Endothelial cell of umbilical vein (primary cell): ENCODE measurements around the gene PLBD2. TPM values are rescaled to one million over a fixed set of nuclear protein-coding genes. Genes with fewer than 3 reads are reported as not detected.

ENCODE experiments used
- BruUV-seq: library from RNA; stranded (reverse); fragments of 400-500 nt; replicated peaks from 2 replicates; lab custom pipeline; 2021; lab: Mats Ljungman, UMichigan
- CTCF ChIA-PET: fragments of 300-600, 350-600 bp; sonication (Branson Sonifier 250); formaldehyde crosslinking; loops from one replicate; lab custom pipeline; 2021; ENCODE audit warnings: antibody characterized with exemption, inconsistent platforms; lab: Charles Lee
- POLR2A ChIA-PET: fragments of 300-600, 350-600 bp; sonication (Branson Sonifier 250); formaldehyde crosslinking; loops from one replicate; lab custom pipeline; 2021; ENCODE audit warnings: antibody characterized with exemption, inconsistent platforms; lab: Charles Lee
- DNase-seq: peaks from one replicate; pipeline ENCODE4 v3.0.0-alpha.2; 2011; ENCODE audit warnings: low read depth, low spot score
- FAIRE-seq: peaks from 2 replicates; lab custom pipeline; 2011; peaks lifted over from hg19 to GRCh38; lab: Jason Lieb, UNC
- H2AFZ ChIP-seq: 2 replicates; pipeline ENCODE4 v1.6.0; 2012; ENCODE audit warnings: low read depth, low read length, control low read depth, inconsistent platforms
- H3K27ac ChIP-seq: 2 replicates; pipeline ENCODE4 v1.5.1; 2011; ENCODE audit warnings: low read depth, mild to moderate bottlenecking, control low read depth, low read length, moderate library complexity; ENCODE audit not compliant: insufficient read depth
- H3K27me3 ChIP-seq, 2 experiments: 2 replicates each; pipeline versions ENCODE4 v1.6.0 to v1.6.1; 2011; ENCODE audit warnings: low read length in 2 of 2, mixed read lengths in 1 of 2; ENCODE audit not compliant: control insufficient read depth in 2 of 2, insufficient read depth in 2 of 2
- H3K36me3 ChIP-seq, 2 experiments: 2 replicates in 1 of 2; 3 replicates in 1 of 2; pipeline ENCODE4 v1.5.1; 2011; ENCODE audit warnings: low read length in 2 of 2, mild to moderate bottlenecking in 1 of 2, moderate library complexity in 1 of 2; ENCODE audit not compliant: control insufficient read depth in 2 of 2, insufficient read depth in 2 of 2; ENCODE audit errors: extremely low read depth in 1 of 2
- H3K4me1 ChIP-seq: 3 replicates; pipeline ENCODE4 v1.5.1; 2011; ENCODE audit warnings: mild to moderate bottlenecking, low read length; ENCODE audit not compliant: control insufficient read depth, insufficient read depth; ENCODE audit errors: extremely low read depth
- H3K4me2 ChIP-seq: 2 replicates; pipeline ENCODE4 v1.6.1; 2011; ENCODE audit warnings: low read length, control low read depth, mixed read lengths; ENCODE audit not compliant: insufficient read depth
- H3K4me3 ChIP-seq, 3 experiments: fragments of 200-600 bp in 1 of 3; sonication (generic), shearing (Covaris generic) in 1 of 3; replicated peaks in 1 of 3; 2 replicates each; pipeline ENCODE4 v1.5.1; 2011 to 2016; ENCODE audit warnings: control low read depth in 3 of 3, low read length in 3 of 3, mild to moderate bottlenecking in 2 of 3, inconsistent platforms in 1 of 3, low read depth in 1 of 3, moderate library complexity in 1 of 3; ENCODE audit not compliant: insufficient read depth in 1 of 3
- H3K79me2 ChIP-seq: 2 replicates; pipeline ENCODE4 v1.6.0; 2012; ENCODE audit warnings: low read length, inconsistent platforms; ENCODE audit not compliant: control insufficient read depth, insufficient read depth
- H3K9ac ChIP-seq: replicated peaks from 2 replicates; pipeline ENCODE3; 2011; ENCODE audit warnings: low read length, control low read depth; ENCODE audit not compliant: insufficient read depth; ENCODE audit errors: extremely low read depth
- H3K9me1 ChIP-seq: replicated peaks from 3 replicates; pipeline ENCODE4 v1.6.0; 2011; ENCODE audit warnings: mild to moderate bottlenecking, low read length; ENCODE audit not compliant: control insufficient read depth, insufficient read depth; ENCODE audit errors: extremely low read depth
- H3K9me3 ChIP-seq: replicated peaks from 2 replicates; pipeline ENCODE4 v1.5.1; 2012; ENCODE audit warnings: low read length, inconsistent platforms; ENCODE audit not compliant: control insufficient read depth, insufficient read depth
- H4K20me1 ChIP-seq: replicated peaks from 2 replicates; pipeline ENCODE3; 2011; ENCODE audit warnings: mild to moderate bottlenecking, low read length; ENCODE audit not compliant: control insufficient read depth, insufficient read depth; ENCODE audit errors: extremely low read depth
- EZH2 ChIP-seq: IDR thresholded peaks from 2 replicates; pipeline ENCODE4 v1.6.1; 2012; ENCODE audit warnings: borderline replicate concordance, low read depth, mild to moderate bottlenecking, moderate library complexity, low read length, inconsistent platforms; ENCODE audit not compliant: severe bottlenecking
- FOS ChIP-seq: IDR thresholded peaks from 2 replicates; pipeline ENCODE4 v1.6.1; 2011; ENCODE audit warnings: mild to moderate bottlenecking, low read length, moderate library complexity, borderline replicate concordance; ENCODE audit not compliant: insufficient read depth
- GATA2 ChIP-seq: IDR thresholded peaks from 2 replicates; pipeline ENCODE4 v1.7.0; 2011; ENCODE audit warnings: low read depth, mild to moderate bottlenecking, moderate library complexity, mixed read lengths, low read length; ENCODE audit not compliant: insufficient read length, insufficient read depth
- JUN ChIP-seq: IDR thresholded peaks from 2 replicates; pipeline ENCODE4 v1.6.1; 2011; ENCODE audit warnings: borderline replicate concordance, low read depth; ENCODE audit not compliant: insufficient read length, insufficient read depth
- MAX ChIP-seq: IDR thresholded peaks from 2 replicates; pipeline ENCODE4 v1.6.1; 2011; ENCODE audit not compliant: insufficient read depth, insufficient read length
- MYC ChIP-seq: IDR thresholded peaks from one replicate; pipeline ENCODE4 v1.6.1; 2011; ENCODE audit warnings: mild to moderate bottlenecking, low read depth, low read length
- POLR2A ChIP-seq: IDR thresholded peaks from 2 replicates; pipeline ENCODE4 v1.6.1; 2012; ENCODE audit warnings: low read depth, mild to moderate bottlenecking, control low read depth, low read length
- POLR2AphosphoS5 ChIP-seq: IDR thresholded peaks from 2 replicates; pipeline ENCODE4 v1.6.1; 2012; ENCODE audit warnings: low read depth, mild to moderate bottlenecking, control low read depth, low read length, moderate library complexity; ENCODE audit not compliant: insufficient read depth
- dilution Hi-C: fragments of 300-500 bp; cut with MboI; formaldehyde crosslinking; loops from one replicate; pipeline ENCODE4 v1.15.0; 2019; ENCODE audit warnings: low sequenced_read_pairs; ENCODE audit not compliant: extremely low pct_ligation_motif_present
- intact Hi-C: fragments of 100-400 bp; cut with micrococcal nuclease; formaldehyde crosslinking; loops from one replicate; pipeline ENCODE4 v1.10.0; 2022
- polyA plus RNA-seq, 4 experiments: library from polyadenylated mRNA; depleted of rRNA in 3 of 4; stranded (reverse) in 3 of 4; unstranded in 1 of 4; fragments of >200 nt; gene quantifications; 2 replicates each; pipeline versions ENCODE4 v1.2.1 to v1.2.3, GENCODE V29; 2011 to 2012; ENCODE audit warnings: missing spikeins in 1 of 4
- total RNA-seq: library from RNA; stranded (reverse); gene quantifications from 2 replicates; pipeline ENCODE4 v1.2.3, GENCODE V29; 2021
- TF ChIP-seq, protein P1 (sequence below), 2 donors: IDR thresholded peaks; 1 replicate in 1 of 2; 2 replicates in 1 of 2; pipeline ENCODE4 v1.5.1; 2011; ENCODE audit warnings: low read length in 2 of 2, mild to moderate bottlenecking in 2 of 2, moderate library complexity in 2 of 2, control low read depth in 1 of 2, inconsistent platforms in 1 of 2, low read depth in 1 of 2; ENCODE audit not compliant: insufficient read depth in 1 of 2; ENCODE audit errors: extremely low read depth in 1 of 2

PLBD2 gene
- total and polyA plus RNA-seq, 2 donors (not counting 3 experiments of a cell fraction or from before 2014, with no cell fraction given): 24.4 to 46.8 TPM

DNA sequence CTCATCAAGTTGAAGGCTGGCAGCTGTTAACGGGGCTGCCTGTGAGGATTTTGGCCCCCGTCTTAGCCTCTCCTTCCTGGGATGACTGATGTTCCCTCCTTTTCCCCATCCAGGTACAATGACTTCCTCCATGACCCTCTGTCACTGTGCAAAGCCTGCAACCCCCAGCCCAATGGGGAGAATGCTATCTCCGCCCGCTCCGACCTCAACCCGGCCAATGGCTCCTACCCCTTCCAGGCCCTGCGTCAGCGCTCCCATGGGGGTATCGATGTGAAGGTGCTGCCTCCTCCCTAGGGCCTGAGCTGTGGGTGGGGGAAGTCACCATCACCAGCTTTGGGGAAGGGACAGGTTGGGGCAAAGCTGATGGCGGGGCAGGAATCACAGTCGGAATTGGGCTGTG is 29.2 kb downstream of the PLBD2 start:
- CTCF ChIA-PET: interaction anchor here (1.0 to 1.1 kb wide), 2 partner anchors 11 to 38 kb away, joined by 3 read pairs; no protein-coding TSS in a partner anchor
- BruUV-seq: no TSS peak
- dilution Hi-C loops: no loop called here

GRCh38 chr12:113388351-113388750 is 30.0 kb downstream of the PLBD2 start:
- intact Hi-C loops: no loop called here
- no peak for DNase-seq
- no peaks in the 10 kb centered on the region for H3K4me1 ChIP-seq
- BruUV-seq: no TSS peak
- peaks cover 0 to 12% of the 10 kb centered on the region in 2 experiments for H3K36me3 ChIP-seq
- CTCF ChIA-PET: no interaction called here
- no peak overlapping the region for H2AFZ ChIP-seq
- H3K4me3 ChIP-seq: no peak overlapping the region
- no peak overlapping the region for H3K9ac ChIP-seq
- no peaks in the 10 kb centered on the region for H4K20me1 ChIP-seq
- H3K27ac ChIP-seq: no peak overlapping the region
- no peaks in the 10 kb centered on the region for H3K9me3 ChIP-seq
- FAIRE-seq: no peak
- POLR2A ChIA-PET: no interaction called here
- no peaks in the 10 kb centered on the region for H3K27me3 ChIP-seq
- H3K9me1 ChIP-seq: no peaks in the 10 kb centered on the region
- dilution Hi-C loops: no loop called here
- H3K4me2 ChIP-seq: no peak overlapping the region
- TF ChIP-seq FOS (no peak), MYC (no peak), JUN (no peak), MAX (no peak), EZH2 (no peak), POLR2A (no peak), POLR2AphosphoS5 (no peak), GATA2 (no peak)
- TF ChIP-seq, protein P1, sequence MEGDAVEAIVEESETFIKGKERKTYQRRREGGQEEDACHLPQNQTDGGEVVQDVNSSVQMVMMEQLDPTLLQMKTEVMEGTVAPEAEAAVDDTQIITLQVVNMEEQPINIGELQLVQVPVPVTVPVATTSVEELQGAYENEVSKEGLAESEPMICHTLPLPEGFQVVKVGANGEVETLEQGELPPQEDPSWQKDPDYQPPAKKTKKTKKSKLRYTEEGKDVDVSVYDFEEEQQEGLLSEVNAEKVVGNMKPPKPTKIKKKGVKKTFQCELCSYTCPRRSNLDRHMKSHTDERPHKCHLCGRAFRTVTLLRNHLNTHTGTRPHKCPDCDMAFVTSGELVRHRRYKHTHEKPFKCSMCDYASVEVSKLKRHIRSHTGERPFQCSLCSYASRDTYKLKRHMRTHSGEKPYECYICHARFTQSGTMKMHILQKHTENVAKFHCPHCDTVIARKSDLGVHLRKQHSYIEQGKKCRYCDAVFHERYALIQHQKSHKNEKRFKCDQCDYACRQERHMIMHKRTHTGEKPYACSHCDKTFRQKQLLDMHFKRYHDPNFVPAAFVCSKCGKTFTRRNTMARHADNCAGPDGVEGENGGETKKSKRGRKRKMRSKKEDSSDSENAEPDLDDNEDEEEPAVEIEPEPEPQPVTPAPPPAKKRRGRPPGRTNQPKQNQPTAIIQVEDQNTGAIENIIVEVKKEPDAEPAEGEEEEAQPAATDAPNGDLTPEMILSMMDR (IDR thresholded peaks at IDR 0.05; ENCODE audit: extremely low read depth in 1 of 2, insufficient read depth in 1 of 2, low read depth in 1 of 2, low read length in 2 of 2): no peak
- no peaks in the 10 kb centered on the region for H3K79me2 ChIP-seq

More for the DNA sequence above, 29.2 kb downstream of the PLBD2 start:
- no peak for TF ChIP-seq POLR2AphosphoS5
- TF ChIP-seq EZH2: no peak
- TF ChIP-seq JUN: no peak
- TF ChIP-seq GATA2: no peak
- no peak for TF ChIP-seq MYC
- TF ChIP-seq FOS: no peak
- TF ChIP-seq, protein P1 (IDR thresholded peaks at IDR 0.05; ENCODE audit: extremely low read depth in 1 of 2, insufficient read depth in 1 of 2, low read depth in 1 of 2, low read length in 2 of 2): no peak
- no peak overlapping the region for H2AFZ ChIP-seq
- intact Hi-C loops: no loop called here
- POLR2A ChIA-PET: no interaction called here
- no peak for FAIRE-seq
- DNase-seq: no peak
- no peaks in the 10 kb centered on the region for H3K27me3 ChIP-seq
- H3K36me3 ChIP-seq: peaks cover 0 to 12% of the 10 kb centered on the region in 2 experiments
- no peak overlapping the region for H3K9ac ChIP-seq
- no peaks in the 10 kb centered on the region for H3K4me1 ChIP-seq
- H4K20me1 ChIP-seq: no peaks in the 10 kb centered on the region
- no peak overlapping the region for H3K4me3 ChIP-seq
- no peaks in the 10 kb centered on the region for H3K9me1 ChIP-seq
- H3K9me3 ChIP-seq: no peaks in the 10 kb centered on the region
- no peaks in the 10 kb centered on the region for H3K79me2 ChIP-seq
- H3K4me2 ChIP-seq: no peak overlapping the region
- no peak overlapping the region for H3K27ac ChIP-seq
